ENCODE data around the gene CKB.
A peak's percentile ranks its signal among the peaks of the same experiment; 100 is the strongest.

Gene CKB

GRCh38 chr14:103549361-103550311 is 27.0 kb upstream of the CKB start:
- no peak for DNase-seq

DNA sequence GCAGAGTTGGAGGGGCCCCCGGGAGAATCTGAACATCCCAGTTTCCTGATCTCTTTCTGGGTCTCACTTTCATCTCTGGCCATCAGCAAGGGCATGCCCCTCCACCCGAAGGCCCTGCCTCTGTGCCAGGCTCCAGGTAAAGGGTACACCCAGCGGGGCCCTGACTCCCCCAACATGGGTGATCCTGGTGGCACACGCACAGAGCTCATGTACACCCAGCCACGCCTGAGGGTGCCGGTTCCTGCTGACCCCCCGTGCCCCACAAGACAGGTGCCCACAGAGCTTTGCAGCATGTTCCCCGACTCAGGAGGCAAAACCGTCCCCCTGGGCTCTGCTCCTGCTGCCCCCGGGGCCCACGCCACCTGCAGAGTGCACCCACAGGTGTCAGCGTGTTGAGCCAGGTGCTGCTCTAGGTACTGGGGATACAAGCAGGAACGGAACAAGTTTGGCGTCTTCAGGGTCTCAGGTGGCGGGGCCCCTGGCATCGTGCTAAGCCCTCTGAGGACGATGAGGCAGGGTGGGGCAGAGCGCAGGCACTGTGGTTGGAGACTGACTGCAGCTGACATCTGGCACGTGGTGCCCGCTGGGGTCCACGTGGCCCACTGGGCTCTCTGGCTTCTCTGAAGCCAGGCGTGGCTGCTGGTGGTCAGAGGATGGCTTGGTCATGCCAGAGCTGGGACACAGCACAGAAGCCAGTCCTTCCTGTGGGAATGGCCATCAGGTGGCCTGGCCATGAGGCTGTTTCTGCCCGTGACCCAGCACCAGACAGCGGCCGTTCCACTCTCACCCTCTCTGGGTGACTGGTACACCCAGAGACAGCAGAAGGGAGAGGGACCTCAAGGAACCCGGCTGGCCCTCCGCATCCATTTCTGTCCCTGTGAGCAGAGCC is 26.1 kb upstream of the CKB start:
- no peak for DNase-seq

GRCh38 chr14:103547941-103548462 is 25.4 kb upstream of the CKB start:
- no peak for DNase-seq

DNA sequence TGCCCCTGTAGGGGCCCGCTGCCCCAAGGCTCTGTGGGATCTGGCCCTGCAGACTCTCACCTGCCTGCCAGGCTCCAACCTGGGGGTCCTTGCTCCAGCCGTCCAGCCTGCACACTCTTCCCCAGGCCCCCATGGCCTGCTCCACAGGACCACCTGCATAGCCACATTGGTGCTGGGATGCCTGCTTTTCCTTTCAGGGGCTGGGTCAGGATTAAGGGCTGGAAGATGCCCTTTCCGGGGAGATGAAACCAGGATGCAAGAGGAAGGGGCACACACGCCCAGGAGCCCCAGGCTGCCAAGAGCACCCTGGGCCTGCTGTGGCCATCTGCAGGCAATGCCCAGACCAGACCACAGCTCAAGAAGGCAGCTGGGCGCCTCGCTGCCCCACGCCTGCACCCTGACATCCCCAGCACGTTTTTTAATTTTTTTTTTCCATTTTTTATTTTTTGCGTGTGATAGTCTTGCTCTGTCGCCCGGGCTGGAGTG is 24.9 kb upstream of the CKB start:
- no peak for DNase-seq

DNA sequence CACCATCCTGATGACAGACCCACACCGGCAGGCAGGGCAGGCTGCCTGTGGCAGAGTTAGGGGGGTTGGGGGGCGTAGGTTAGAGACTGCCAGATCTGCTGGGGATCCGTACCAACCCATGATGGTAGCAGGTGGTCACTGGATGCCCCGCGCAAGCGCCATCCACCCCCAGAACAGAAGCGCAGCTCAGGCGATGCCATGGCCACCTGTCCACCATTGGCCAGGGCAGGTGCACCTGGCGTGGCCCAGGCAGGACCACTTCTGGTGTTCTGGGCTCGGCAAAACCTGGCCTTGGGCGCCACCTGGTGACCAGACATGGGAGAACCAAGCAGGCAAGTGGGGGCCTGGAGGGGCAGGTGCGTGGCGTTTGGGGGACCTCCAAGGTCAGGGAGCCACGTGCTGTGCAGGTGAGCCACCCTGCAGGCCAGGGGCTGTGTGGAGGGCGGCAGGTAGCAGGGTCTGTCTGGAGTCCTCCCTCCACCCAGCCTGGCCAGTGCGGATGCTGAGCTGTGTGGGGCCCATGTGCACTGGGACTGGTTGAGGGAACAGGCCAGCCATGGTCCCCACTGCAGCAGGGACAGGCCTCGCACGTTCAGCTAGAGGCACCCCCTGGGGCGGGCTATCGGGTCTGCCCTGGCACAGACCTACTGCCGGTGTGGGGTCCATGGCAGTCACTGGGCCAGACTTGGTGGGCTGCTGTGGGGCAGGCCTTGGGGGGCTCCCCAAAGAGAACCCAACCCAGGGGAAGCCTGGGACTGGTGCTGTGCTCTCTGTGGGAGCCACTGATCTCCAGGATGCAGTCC is 24.2 kb upstream of the CKB start:
- DNase-seq, result peak; percentile 48

GRCh38 chr14:103545915-103546651 is 23.5 kb upstream of the CKB start:
- DNase-seq, result no peak

- DNase-seq, result no peak
Observed at GRCh38 chr14:103545219-103545914, 22.7 kb upstream of the CKB start.

GRCh38 chr14:103544388-103545218 is 22.0 kb upstream of the CKB start:
- DNase-seq, result no peak

DNA sequence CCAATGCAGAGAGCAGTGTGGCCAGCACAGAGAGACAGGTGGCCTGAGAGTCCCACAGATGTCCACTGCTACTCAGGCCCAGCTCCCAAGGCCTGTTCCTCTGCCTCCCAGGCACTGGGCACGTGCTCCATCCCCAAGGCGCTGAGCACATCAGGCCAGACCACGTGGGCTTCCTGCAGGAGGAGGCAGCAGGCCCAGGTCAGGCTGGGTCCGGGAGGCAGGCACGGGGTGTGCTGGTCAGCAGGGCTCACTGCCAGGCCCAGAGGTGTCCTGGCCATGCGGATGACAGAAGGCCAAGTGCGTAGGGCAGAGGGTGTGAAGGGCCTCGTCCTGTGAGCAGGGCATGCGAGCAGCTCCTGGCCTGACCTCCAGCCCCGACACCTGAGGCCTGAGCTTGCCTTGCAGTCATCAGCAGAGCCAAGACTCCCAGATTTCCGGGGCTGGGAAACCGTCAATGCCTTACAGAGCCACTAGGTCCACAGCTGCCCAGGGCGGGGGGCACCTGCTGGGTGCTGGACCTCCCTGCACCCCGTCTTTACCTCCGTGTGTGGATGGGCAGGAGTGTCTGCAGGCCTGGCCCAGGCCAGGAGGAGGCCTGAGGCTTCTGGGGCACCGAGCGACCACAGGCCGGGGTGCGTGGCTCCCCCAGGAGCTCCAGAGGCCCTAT is 21.2 kb upstream of the CKB start:
- DNase-seq, result no peak

GRCh38 chr14:103543140-103543539 is 20.5 kb upstream of the CKB start:
- no peak for DNase-seq

- no peak for DNase-seq
Observed at GRCh38 chr14:103542605-103543088, 20.0 kb upstream of the CKB start.

- DNase-seq, result no peak
Observed at GRCh38 chr14:103541709-103542604, 19.3 kb upstream of the CKB start.

DNA sequence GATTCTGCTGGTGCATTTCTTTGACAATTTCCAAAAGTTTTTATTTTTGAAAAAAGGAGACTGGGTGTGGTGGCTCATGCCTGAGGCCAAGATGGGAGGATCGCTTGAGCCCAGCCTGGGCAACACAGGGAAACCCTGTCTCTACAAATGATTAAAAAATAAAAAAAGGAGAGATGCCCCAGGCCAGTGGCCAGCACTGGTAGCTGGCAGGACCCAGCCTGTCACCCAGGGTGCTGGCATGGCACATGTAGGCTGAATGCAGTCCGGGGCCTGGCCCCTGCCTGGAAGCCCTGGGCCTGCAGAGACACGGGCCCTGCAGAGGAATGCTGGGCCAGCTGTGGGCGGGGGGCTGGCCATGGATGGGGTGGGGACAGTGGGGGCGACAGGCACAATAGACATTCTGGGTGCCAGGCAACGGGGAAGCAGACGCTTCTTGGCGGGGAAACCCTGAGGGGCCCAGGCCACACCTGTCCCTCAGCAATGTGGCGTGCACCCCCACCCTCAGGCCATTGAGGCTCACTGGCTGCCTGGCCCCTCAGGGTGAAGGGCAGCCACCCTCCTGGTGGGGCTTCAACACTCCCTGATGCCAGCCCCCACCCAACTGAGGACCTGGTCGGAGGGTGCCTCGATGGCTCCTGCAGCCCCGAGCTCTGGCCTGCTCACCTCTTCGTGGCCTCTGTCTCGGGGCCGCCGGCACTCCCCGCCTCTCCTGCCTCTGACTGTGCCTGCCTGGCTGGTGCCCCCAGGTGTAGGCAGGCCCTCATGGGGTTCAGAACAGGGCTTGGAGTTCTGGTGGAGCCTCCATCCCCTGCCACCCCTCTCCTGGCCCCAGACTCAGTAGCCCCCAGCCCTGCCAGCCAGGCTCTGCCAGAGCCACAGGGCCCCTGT is 18.4 kb upstream of the CKB start:
- DNase-seq, result no peak

- DNase-seq, result no peak
Observed at GRCh38 chr14:103539056-103539825, 16.6 kb upstream of the CKB start.

- no peak for DNase-seq
Observed at GRCh38 chr14:103538291-103539055, 15.8 kb upstream of the CKB start.
